Adipose tissue (tissue), 3 donors: ENCODE measurements around the gene CFAP61. TPM values are rescaled to one million over a fixed set of nuclear protein-coding genes. Genes with fewer than 3 reads are reported as not detected.
"Not testable (repeated sequence)": the region's sequence is repeated elsewhere in the genome, so short reads cannot be mapped to it uniquely, and the experiment has no call there.

Experiments
- H3K27ac ChIP-seq: one replicate; pipeline ENCODE4 v1.5.1; 2013; ENCODE audit warnings: low read depth, low read length
- WGBS, 3 donors: extraction: QIAGEN DNeasy Blood & Tissue Kit; methylation state at CpG; one replicate each; pipeline ENCODE4 v1.1.7; 2013; 5-methylcytosine and 5-hydroxymethylcytosine counted together
- polyA plus RNA-seq, 3 donors: library from polyadenylated mRNA; stranded (reverse); fragments of 200-250 nt; gene quantifications; one replicate each; pipeline ENCODE4 v1.2.3, GENCODE V29; 2013
- donor health status: healthy with polysubstance abuse.
- donor health status: Bipolar disorder and iron deficiency.
- donor health status: healthy.

Gene CFAP61
- polyA plus RNA-seq, 3 donors = 0.24 TPM; not detected in 2

GRCh38 chr20:20214757-20215275, 162.5 kb downstream of the CFAP61 start:
- H3K27ac ChIP-seq = no peak overlapping the region
- WGBS, 3 donors = 53 to 74% (median 53%) methylated on average over 7 of the region's 7 CpGs

DNA sequence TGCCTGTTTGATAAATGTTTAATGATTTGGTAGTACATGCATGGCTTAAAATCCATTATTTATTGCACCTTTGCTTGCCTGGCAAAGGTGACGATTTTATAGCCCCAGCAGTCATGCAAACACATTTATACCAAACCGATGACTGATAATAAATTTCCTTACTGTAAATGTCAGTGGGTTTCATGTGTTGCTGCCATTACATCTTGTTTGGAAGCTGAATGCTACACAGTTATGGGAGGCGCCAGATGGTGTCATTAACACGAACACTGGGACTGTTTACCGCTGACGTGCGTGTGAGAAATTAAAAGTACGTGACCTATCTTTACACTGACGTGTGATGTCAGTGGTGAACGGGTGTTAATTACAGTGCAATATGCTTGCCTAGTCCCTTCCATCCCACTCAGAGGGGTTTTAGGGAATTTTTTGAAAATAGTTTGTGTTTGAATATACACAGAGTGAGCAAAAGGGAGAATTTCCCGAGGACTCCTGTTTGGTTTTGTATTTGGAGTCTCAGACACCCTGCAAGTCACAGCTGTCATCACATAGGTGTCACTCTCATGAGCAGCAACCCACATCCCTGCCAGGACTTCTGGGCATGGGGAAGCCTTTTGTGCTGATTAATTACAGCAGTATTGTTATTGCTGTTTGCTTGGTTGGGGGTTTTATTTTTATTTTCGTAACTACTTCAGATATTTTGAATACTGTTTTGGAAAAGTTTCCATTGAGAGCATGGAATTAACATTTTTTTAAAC, 163.8 kb downstream of the CFAP61 start:
- whole genome bisulfite sequencing, 3 donors = 37 to 54% (median 50%) methylated on average over 12 of the region's 12 CpGs
- H3K27ac ChIP-seq = no peak overlapping the region

- 43 to 55% (median 47%) methylated on average over 2 of the region's 2 CpGs for WGBS, 3 donors
- no peak overlapping the region for H3K27ac ChIP-seq
These were observed 164.6 kb downstream of the CFAP61 start for GRCh38 chr20:20216941-20217340.

- WGBS, 3 donors = 41 to 62% (median 58%) methylated on average over 1 of the region's 1 CpG
These were observed 165.3 kb downstream of the CFAP61 start for GRCh38 chr20:20217621-20218020.

DNA sequence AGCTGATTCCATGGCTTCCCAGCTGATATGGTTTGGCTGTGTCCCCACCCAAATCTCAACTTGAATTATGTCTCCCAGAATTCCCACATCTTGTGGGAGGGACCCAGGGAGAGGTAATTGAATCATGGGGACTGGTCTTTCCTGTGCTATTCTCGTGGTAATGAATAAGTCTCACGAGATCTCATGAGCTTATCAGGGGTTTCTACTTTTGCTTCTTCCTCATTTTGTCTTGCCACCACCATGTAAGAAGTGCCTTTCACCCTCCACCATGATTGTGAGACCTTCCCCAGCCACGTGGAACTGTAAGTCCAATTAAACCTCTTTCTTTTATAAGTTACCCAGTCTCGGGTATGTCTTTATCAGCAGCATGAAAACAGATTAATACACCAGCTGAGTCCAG, 165.8 kb downstream of the CFAP61 start:
- not testable (repeated sequence) for H3K27ac ChIP-seq
- 84 to 85% (median 85%) methylated on average over 4 of the region's 4 CpGs for WGBS, 3 donors

More at GRCh38 chr20:20217621-20218020, 165.3 kb downstream of the CFAP61 start:
- H3K27ac ChIP-seq = no peak overlapping the region

GRCh38 chr20:20219016-20219415, 166.7 kb downstream of the CFAP61 start:
- WGBS, 3 donors = 89 to 95% (median 92%) methylated on average over 2 of the region's 2 CpGs
- no peak overlapping the region for H3K27ac ChIP-seq

GRCh38 chr20:20220134-20220533, 167.8 kb downstream of the CFAP61 start:
- H3K27ac ChIP-seq = no peak overlapping the region
- WGBS, 3 donors = 63 to 87% (median 81%) methylated on average over 5 of the region's 5 CpGs

DNA sequence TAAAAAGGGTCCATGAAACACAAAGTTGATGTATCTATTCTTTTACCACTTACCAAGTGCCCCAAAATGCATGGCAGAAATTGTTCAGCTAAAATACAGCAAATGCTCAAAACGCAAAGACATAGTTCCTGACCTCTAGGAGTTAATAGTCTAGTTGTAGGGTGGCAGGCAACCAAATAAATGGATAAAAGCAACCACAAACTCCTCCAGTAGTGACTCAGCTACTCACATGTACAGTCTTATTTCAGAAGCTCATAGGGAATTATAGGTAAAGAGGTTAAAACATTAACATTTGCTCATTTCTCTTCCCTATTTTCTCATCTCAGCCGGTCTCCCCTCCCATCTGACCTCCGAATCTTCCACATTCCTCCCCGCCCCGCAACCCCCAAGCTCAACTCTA, 171.6 kb downstream of the CFAP61 start:
- no peak overlapping the region for H3K27ac ChIP-seq
- 68 to 82% (median 77%) methylated on average over 5 of the region's 5 CpGs for WGBS, 3 donors

DNA sequence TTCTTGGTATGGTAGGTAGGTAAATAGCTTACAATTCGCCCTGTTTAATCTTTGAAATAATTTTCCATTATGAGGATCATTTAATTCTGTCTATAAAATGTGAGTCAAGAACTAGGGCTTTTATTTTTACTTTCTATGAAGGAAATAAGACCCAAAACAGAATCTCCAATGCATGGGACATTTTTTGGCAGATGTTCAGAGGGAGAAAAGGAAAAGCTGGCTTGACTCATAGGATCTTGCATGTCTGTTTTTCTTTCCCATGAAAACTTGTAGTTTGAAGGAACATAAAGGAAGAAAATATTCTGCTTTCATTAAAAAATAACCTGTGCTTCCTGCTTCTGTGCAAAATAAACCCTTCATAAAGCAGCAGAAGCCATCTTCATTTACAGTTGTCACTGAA, 172.5 kb downstream of the CFAP61 start:
- 69 to 77% (median 69%) methylated on average over 1 of the region's 1 CpG for WGBS, 3 donors

GRCh38 chr20:20225325-20226043, 173.2 kb downstream of the CFAP61 start:
- 56 to 64% (median 57%) methylated on average over 6 of the region's 6 CpGs for WGBS, 3 donors

More for the DNA sequence above, 172.5 kb downstream of the CFAP61 start:
- H3K27ac ChIP-seq = no peak overlapping the region

GRCh38 chr20:20226554-20226953, 174.2 kb downstream of the CFAP61 start:
- 78 to 84% (median 80%) methylated on average over 6 of the region's 6 CpGs for WGBS, 3 donors
- no peak overlapping the region for H3K27ac ChIP-seq

More at GRCh38 chr20:20225325-20226043, 173.2 kb downstream of the CFAP61 start:
- no peak overlapping the region for H3K27ac ChIP-seq

GRCh38 chr20:20227013-20227571, 174.8 kb downstream of the CFAP61 start:
- no peak overlapping the region for H3K27ac ChIP-seq
- 97% methylated on average over 2 of the region's 2 CpGs for WGBS, 3 donors

GRCh38 chr20:20228351-20228750, 176.0 kb downstream of the CFAP61 start:
- no peak overlapping the region for H3K27ac ChIP-seq

- H3K27ac ChIP-seq = no peak overlapping the region
- 58 to 78% (median 74%) methylated on average over 5 of the region's 5 CpGs for WGBS, 3 donors
These were observed 177.3 kb downstream of the CFAP61 start for GRCh38 chr20:20229595-20229994.

- WGBS, 3 donors = 86 to 93% (median 92%) methylated on average over 6 of the region's 6 CpGs
- no peak overlapping the region for H3K27ac ChIP-seq
These were observed 178.4 kb downstream of the CFAP61 start for GRCh38 chr20:20230741-20231140.

- 67 to 76% (median 72%) methylated on average over 11 of the region's 11 CpGs for WGBS, 3 donors
- no peak overlapping the region for H3K27ac ChIP-seq
These were observed 179.4 kb downstream of the CFAP61 start for GRCh38 chr20:20231528-20232298.

GRCh38 chr20:20233041-20233514, 180.7 kb downstream of the CFAP61 start:
- WGBS, 3 donors = 80 to 91% (median 81%) methylated on average over 19 of the region's 19 CpGs
- H3K27ac ChIP-seq = no peak overlapping the region

DNA sequence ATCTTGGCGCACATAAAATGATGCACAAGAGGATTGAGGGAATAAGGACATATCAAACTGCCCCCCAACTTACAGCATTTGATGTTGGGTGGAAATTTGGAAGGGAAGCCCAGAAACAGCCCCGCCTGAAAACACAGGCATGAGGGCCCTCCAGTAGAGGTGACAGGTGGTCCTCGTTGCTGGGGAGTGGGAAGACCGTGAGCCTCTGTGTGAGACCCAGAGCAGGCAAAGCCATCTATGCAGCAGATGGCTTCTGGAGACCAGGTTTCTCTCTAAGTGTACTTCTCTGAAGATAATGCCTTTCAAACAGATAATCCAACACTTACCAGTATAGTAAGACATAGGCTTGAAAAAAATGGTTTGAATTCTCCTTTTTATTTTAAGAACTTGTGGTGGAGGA, 183.3 kb downstream of the CFAP61 start:
- 83 to 86% (median 84%) methylated on average over 4 of the region's 4 CpGs for WGBS, 3 donors
- H3K27ac ChIP-seq = no peak overlapping the region
